ENCODE data around the gene COX15. TPM values are rescaled to one million over a fixed set of nuclear protein-coding genes. Genes with fewer than 3 reads are reported as not detected.
A peak's percentile ranks its signal among the peaks of the same experiment; 100 is the strongest.

Gene COX15
- total and polyA plus RNA-seq, 2 donors: 17.5 to 23.7 TPM

DNA sequence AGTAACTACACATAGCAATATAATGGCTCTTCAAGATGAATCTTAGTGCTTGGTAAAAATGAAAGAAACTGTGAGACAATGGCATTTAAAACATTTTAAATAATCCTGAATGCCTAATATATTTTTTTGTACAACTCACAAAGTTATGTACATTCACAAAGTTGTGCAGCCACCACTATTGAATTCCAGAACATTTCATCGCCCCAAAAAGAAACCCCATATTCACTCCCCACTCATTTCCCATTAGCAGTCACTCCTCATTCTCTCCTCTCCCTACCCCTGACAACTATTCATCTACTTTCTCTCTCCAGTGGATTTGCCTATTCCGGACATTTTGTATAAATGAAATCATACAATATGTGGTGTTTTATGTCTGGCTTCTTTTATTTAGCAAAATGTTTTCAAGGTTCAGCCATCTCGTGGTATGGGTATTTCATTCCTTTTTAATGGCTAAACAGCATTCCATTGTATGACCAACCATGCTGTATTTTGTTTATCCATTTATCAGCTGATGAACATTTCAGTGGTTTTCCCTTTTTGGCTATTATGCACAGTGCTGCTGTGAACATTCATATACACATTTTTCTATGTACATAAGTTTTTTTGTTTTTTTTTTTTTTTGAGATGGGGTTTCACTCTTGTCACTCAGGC lies 37.9 kb downstream of the COX15 start:
- no peak overlapping the region for H3K27ac ChIP-seq (ENCODE audit: low read depth in 1 of 2, low read length in 1 of 2)
- peaks cover 0 to 11% of the 10 kb centered on the region in 2 donors for H3K36me3 ChIP-seq (ENCODE audit: control insufficient read depth in 2 of 2, insufficient read depth in 2 of 2, low read length in 1 of 2)
- over 99% methylated on average over 3 of the region's 3 CpGs for WGBS
- no peak for DNase-seq (ENCODE audit: low read depth in 6 of 9, low spot score in 9 of 9)
- H3K4me3 ChIP-seq (ENCODE audit: low read length in 2 of 2): no peak overlapping the region
- no peaks in the 10 kb centered on the region for H3K9me3 ChIP-seq (ENCODE audit: control insufficient read depth in 2 of 2, insufficient read depth in 1 of 2, low read length in 1 of 2)
- H3K4me1 ChIP-seq (ENCODE audit: control insufficient read depth in 2 of 2, insufficient read depth in 2 of 2, low read length in 2 of 2): no peaks in the 10 kb centered on the region
- no peaks in the 10 kb centered on the region for H3K27me3 ChIP-seq (ENCODE audit: control insufficient read depth in 2 of 2, insufficient read depth in 1 of 2, low read length in 1 of 2)

DNA sequence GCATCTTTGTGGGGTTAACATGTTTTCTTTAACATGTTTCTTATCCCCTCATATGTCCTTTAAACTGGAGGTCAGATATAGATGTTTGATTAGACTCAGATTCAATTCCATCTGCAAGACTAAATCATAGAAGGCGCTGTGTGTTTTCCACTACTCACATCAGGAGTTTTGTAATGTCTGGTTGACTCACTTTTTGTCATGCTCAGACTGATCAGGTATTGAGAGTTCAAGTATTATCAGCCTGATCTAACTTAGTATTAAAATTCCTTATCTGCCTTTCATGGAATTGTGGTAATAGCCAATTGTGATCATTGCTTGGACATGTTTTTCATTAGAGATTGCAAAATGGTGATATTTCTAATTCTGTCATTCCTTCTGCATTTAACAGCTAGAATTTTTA lies 42.5 kb downstream of the COX15 start:
- peaks cover 0 to 4% of the 10 kb centered on the region in 2 donors for H3K36me3 ChIP-seq (ENCODE audit: control insufficient read depth in 2 of 2, insufficient read depth in 2 of 2, low read length in 1 of 2)
- no peaks in the 10 kb centered on the region for H3K4me1 ChIP-seq (ENCODE audit: control insufficient read depth in 2 of 2, insufficient read depth in 2 of 2, low read length in 2 of 2)
- no peaks in the 10 kb centered on the region for H3K9me3 ChIP-seq (ENCODE audit: control insufficient read depth in 2 of 2, insufficient read depth in 1 of 2, low read length in 1 of 2)
- no peak overlapping the region for H3K27ac ChIP-seq (ENCODE audit: low read depth in 1 of 2, low read length in 1 of 2)
- H3K27me3 ChIP-seq (ENCODE audit: control insufficient read depth in 2 of 2, insufficient read depth in 1 of 2, low read length in 1 of 2): no peaks in the 10 kb centered on the region
- no peak overlapping the region for H3K4me3 ChIP-seq (ENCODE audit: low read length in 2 of 2)
- WGBS: 100% methylated on average over 1 of the region's 1 CpG
- no peak for DNase-seq (ENCODE audit: low read depth in 6 of 9, low spot score in 9 of 9)

DNA sequence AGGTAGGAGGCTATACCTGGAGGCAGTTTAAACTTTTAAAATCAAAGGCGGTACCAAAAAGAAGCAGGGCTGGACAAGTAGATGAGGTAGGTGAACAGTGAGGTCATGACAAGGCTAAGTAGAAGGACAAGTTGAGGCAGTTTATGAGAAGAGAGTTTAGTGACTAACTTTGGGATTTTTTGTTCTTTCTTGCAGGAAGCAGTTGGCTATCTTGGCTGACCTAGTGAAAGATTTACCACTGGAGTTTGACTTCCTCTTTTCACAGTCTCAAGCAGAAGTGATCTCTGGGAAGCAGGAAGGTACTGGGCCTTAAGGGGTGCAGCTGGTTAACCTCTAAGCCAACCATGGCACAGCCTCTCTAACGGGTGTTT lies 46.3 kb downstream of the COX15 start:
- Histone ChIP-seq H3K36me3 (ENCODE audit: control insufficient read depth in 2 of 2, insufficient read depth in 2 of 2, low read length in 1 of 2) (peaks cover 0 to 2% of the 10 kb centered on the region in 2 donors), H3K27ac (ENCODE audit: low read depth in 1 of 2, low read length in 1 of 2) (no peak overlapping the region), H3K4me1 (ENCODE audit: control insufficient read depth in 2 of 2, insufficient read depth in 2 of 2, low read length in 2 of 2) (no peaks in the 10 kb centered on the region), H3K9me3 (ENCODE audit: control insufficient read depth in 2 of 2, insufficient read depth in 1 of 2, low read length in 1 of 2) (no peaks in the 10 kb centered on the region), H3K27me3 (ENCODE audit: control insufficient read depth in 2 of 2, insufficient read depth in 1 of 2, low read length in 1 of 2) (no peaks in the 10 kb centered on the region), H3K4me3 (ENCODE audit: low read length in 2 of 2) (no peak overlapping the region)
- WGBS: 19% methylated on average over 2 of the region's 2 CpGs
- DNase-seq (ENCODE audit: low read depth in 6 of 9, low spot score in 9 of 9): peak in 2 of 9 donors; percentile 5 to 16

DNA sequence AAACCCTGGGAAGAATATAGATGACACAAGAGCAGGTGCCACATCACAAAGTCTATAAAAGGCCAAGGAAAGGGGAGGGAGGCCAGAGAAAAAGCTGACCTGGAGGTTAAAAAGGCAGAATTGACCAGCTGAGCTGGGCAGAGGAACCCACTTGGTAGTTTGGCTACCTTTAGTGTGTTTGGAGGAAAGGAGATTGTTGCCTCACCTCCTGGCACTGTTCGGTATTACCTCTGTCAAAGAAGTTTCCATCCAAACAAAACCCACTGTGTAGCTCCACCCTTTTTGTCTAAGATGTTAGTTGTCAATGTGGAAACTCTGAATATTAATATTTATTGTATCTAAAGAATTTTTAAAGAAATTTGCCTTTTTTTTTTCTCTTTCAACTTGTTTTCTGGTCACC lies 49.2 kb downstream of the COX15 start:
- H3K27ac ChIP-seq (ENCODE audit: low read depth in 1 of 2, low read length in 1 of 2): no peak overlapping the region
- H3K36me3 ChIP-seq (ENCODE audit: control insufficient read depth in 2 of 2, insufficient read depth in 2 of 2, low read length in 1 of 2): peaks cover 0 to 7% of the 10 kb centered on the region in 2 donors

More for the DNA sequence above, 49.2 kb downstream of the COX15 start:
- Histone ChIP-seq H3K4me1 (ENCODE audit: control insufficient read depth in 2 of 2, insufficient read depth in 2 of 2, low read length in 2 of 2) (no peaks in the 10 kb centered on the region), H3K9me3 (ENCODE audit: control insufficient read depth in 2 of 2, insufficient read depth in 1 of 2, low read length in 1 of 2) (no peaks in the 10 kb centered on the region), H3K4me3 (ENCODE audit: low read length in 2 of 2) (no peak overlapping the region), H3K27me3 (ENCODE audit: control insufficient read depth in 2 of 2, insufficient read depth in 1 of 2, low read length in 1 of 2) (no peaks in the 10 kb centered on the region)
- no peak for DNase-seq (ENCODE audit: low read depth in 6 of 9, low spot score in 9 of 9)
- WGBS: 96% methylated on average over 1 of the region's 1 CpG

Other genes starting within 250 kb of the COX15 start
- 0.05 TPM for gene NKX2-3, start 199.2 kb downstream of the COX15 start, total RNA-seq
- 0.09 TPM for gene NKX2-3, start 199.2 kb downstream of the COX15 start, polyA plus RNA-seq
- gene SLC25A28, start 111.7 kb downstream of the COX15 start, total RNA-seq: 18.8 TPM
- gene SLC25A28, start 111.7 kb downstream of the COX15 start, polyA plus RNA-seq: 173 TPM
- 4.9 TPM for gene ENTPD7, start 72.6 kb downstream of the COX15 start, total RNA-seq
- 1.4 TPM for gene ENTPD7, start 72.6 kb downstream of the COX15 start, polyA plus RNA-seq
- 31.8 TPM for gene CUTC, start 107 bp upstream of the COX15 start, total RNA-seq
- 41.2 TPM for gene CUTC, start 107 bp upstream of the COX15 start, polyA plus RNA-seq
- gene ABCC2, start 50.5 kb upstream of the COX15 start, total RNA-seq: 1.1 TPM
- gene ABCC2, start 50.5 kb upstream of the COX15 start, polyA plus RNA-seq: 1.9 TPM

All from thymus (tissue), 11 donors.